Stimulated activated effector memory CD8-positive, alpha-beta T cell treated with anti-CD3 and anti-CD28 coated beads, Interleukin-12 subunit alpha, Interleukin-12 subunit beta, amount 100 ng/mL, for 72 hours (primary cell): ENCODE measurements around the gene FKBP15.
"Not testable (repeated sequence)": the region's sequence is repeated elsewhere in the genome, so short reads cannot be mapped to it uniquely, and the experiment has no call there.

Source experiments
- ATAC-seq: fragments of 150-1000 bp; cut with Tn5 transposase; 2 replicates; pipeline ENCODE4 v1.10.0; 2021
- DNase-seq, 2 donors: peaks; one replicate each; pipeline ENCODE4 v3.0.0; 2021 to 2022; ENCODE audit warnings: low spot score in 2 of 2
- H3K27ac Mint-ChIP-seq: one replicate; pipeline ENCODE4 v1.8.0; 2022; ENCODE audit warnings: mild to moderate bottlenecking, mixed read lengths
- H3K36me3 Mint-ChIP-seq: one replicate; pipeline ENCODE4 v1.8.0; 2022; ENCODE audit warnings: mild to moderate bottlenecking, mixed read lengths
- H3K4me1 Mint-ChIP-seq: one replicate; pipeline ENCODE4 v1.8.0; 2022; ENCODE audit warnings: mixed read lengths
- H3K4me3 Mint-ChIP-seq: one replicate; pipeline ENCODE4 v1.8.0; 2022; ENCODE audit warnings: mild to moderate bottlenecking, mixed read lengths
- H3K9me3 Mint-ChIP-seq: one replicate; pipeline ENCODE4 v1.8.0; 2022; ENCODE audit warnings: mixed read lengths

Gene FKBP15

GRCh38 chr9:113245894-113246293, 24.8 kb upstream of the FKBP15 start:
- ATAC-seq = no peak
- H3K27ac Mint-ChIP-seq = no peak overlapping the region
- no peak overlapping the region for H3K4me3 Mint-ChIP-seq

GRCh38 chr9:113244556-113244955, 23.5 kb upstream of the FKBP15 start:
- H3K9me3 Mint-ChIP-seq = no peaks in the 10 kb centered on the region
- H3K36me3 Mint-ChIP-seq = no peaks in the 10 kb centered on the region
- DNase-seq = no peak
- no peaks in the 10 kb centered on the region for H3K4me1 Mint-ChIP-seq
- ATAC-seq = no peak
- no peak overlapping the region for H3K4me3 Mint-ChIP-seq
- no peak overlapping the region for H3K27ac Mint-ChIP-seq

More at GRCh38 chr9:113245894-113246293, 24.8 kb upstream of the FKBP15 start:
- H3K9me3 Mint-ChIP-seq = no peaks in the 10 kb centered on the region
- no peaks in the 10 kb centered on the region for H3K4me1 Mint-ChIP-seq
- DNase-seq = no peak
- no peaks in the 10 kb centered on the region for H3K36me3 Mint-ChIP-seq

GRCh38 chr9:113241161-113241560, 20.1 kb upstream of the FKBP15 start:
- Mint-ChIP-seq H3K4me1 (no peaks in the 10 kb centered on the region), H3K36me3 (no peaks in the 10 kb centered on the region), H3K4me3 (no peak overlapping the region), H3K9me3 (no peaks in the 10 kb centered on the region), H3K27ac (no peak overlapping the region)
- ATAC-seq (no peak), DNase-seq (no peak)

GRCh38 chr9:113238859-113239232, 17.8 kb upstream of the FKBP15 start:
- Mint-ChIP-seq H3K36me3 (no peaks in the 10 kb centered on the region), H3K27ac (no peak overlapping the region), H3K9me3 (no peaks in the 10 kb centered on the region), H3K4me3 (no peak overlapping the region), H3K4me1 (no peaks in the 10 kb centered on the region)
- DNase-seq (no peak), ATAC-seq (no peak)

GRCh38 chr9:113238202-113238858, 17.3 kb upstream of the FKBP15 start:
- Mint-ChIP-seq H3K36me3 (no peaks in the 10 kb centered on the region), H3K4me1 (peaks cover 1% of the 10 kb centered on the region), H3K9me3 (no peaks in the 10 kb centered on the region), H3K4me3 (no peak overlapping the region), H3K27ac (no peak overlapping the region)
- DNase-seq (no peak), ATAC-seq (no peak)

GRCh38 chr9:113237026-113237425, 15.9 kb upstream of the FKBP15 start:
- ATAC-seq = no peak
- no peak overlapping the region for H3K4me3 Mint-ChIP-seq
- peaks cover 14% of the 10 kb centered on the region for H3K4me1 Mint-ChIP-seq

GRCh38 chr9:113235701-113236255, 14.7 kb upstream of the FKBP15 start:
- not testable (repeated sequence) for H3K27ac Mint-ChIP-seq, H3K4me3 Mint-ChIP-seq, H3K9me3 Mint-ChIP-seq, H3K36me3 Mint-ChIP-seq, ATAC-seq, DNase-seq
- peaks cover 15% of the 10 kb centered on the region for H3K4me1 Mint-ChIP-seq

More at GRCh38 chr9:113237026-113237425, 15.9 kb upstream of the FKBP15 start:
- no peaks in the 10 kb centered on the region for H3K36me3 Mint-ChIP-seq
- H3K9me3 Mint-ChIP-seq = no peaks in the 10 kb centered on the region
- no peak overlapping the region for H3K27ac Mint-ChIP-seq
- DNase-seq = no peak

GRCh38 chr9:113231701-113232100, 10.6 kb upstream of the FKBP15 start:
- no peaks in the 10 kb centered on the region for H3K9me3 Mint-ChIP-seq
- H3K27ac Mint-ChIP-seq = peak overlapping the region; percentile 91
- peaks cover 15% of the 10 kb centered on the region for H3K4me1 Mint-ChIP-seq

GRCh38 chr9:113228130-113228665, 7.1 kb upstream of the FKBP15 start:
- H3K27ac Mint-ChIP-seq = no peak overlapping the region
- no peak for DNase-seq
- H3K4me3 Mint-ChIP-seq = no peak overlapping the region
- no peaks in the 10 kb centered on the region for H3K9me3 Mint-ChIP-seq
- H3K36me3 Mint-ChIP-seq = no peaks in the 10 kb centered on the region
- H3K4me1 Mint-ChIP-seq = peaks cover 12% of the 10 kb centered on the region
- no peak for ATAC-seq

More at GRCh38 chr9:113231701-113232100, 10.6 kb upstream of the FKBP15 start:
- no peak for ATAC-seq
- no peak for DNase-seq
- H3K4me3 Mint-ChIP-seq = peak overlapping the region; percentile 29
- no peaks in the 10 kb centered on the region for H3K36me3 Mint-ChIP-seq

GRCh38 chr9:113227436-113227835, 6.4 kb upstream of the FKBP15 start:
- no peak overlapping the region for H3K4me3 Mint-ChIP-seq
- H3K9me3 Mint-ChIP-seq = no peaks in the 10 kb centered on the region
- DNase-seq = no peak
- H3K4me1 Mint-ChIP-seq = peaks cover 6% of the 10 kb centered on the region
- ATAC-seq = no peak
- H3K27ac Mint-ChIP-seq = no peak overlapping the region
- no peaks in the 10 kb centered on the region for H3K36me3 Mint-ChIP-seq

- H3K36me3 Mint-ChIP-seq = peaks cover 18% of the 10 kb centered on the region
- no peak overlapping the region for H3K27ac Mint-ChIP-seq
- H3K4me3 Mint-ChIP-seq = no peak overlapping the region
- H3K4me1 Mint-ChIP-seq = peaks cover 19% of the 10 kb centered on the region
- DNase-seq = no peak
- no peaks in the 10 kb centered on the region for H3K9me3 Mint-ChIP-seq
- no peak for ATAC-seq
These were observed 2.9 kb upstream of the FKBP15 start for GRCh38 chr9:113223963-113224362.

- H3K4me3 Mint-ChIP-seq = peak overlapping the region; percentile 93
- DNase-seq (no peak), ATAC-seq (no peak)
- peaks cover 30% of the 10 kb centered on the region for H3K36me3 Mint-ChIP-seq
- H3K9me3 Mint-ChIP-seq = no peaks in the 10 kb centered on the region
- peak overlapping the region; percentile 95 for H3K27ac Mint-ChIP-seq
- H3K4me1 Mint-ChIP-seq = peaks cover 19% of the 10 kb centered on the region
These were observed 1.4 kb upstream of the FKBP15 start for GRCh38 chr9:113222482-113222841.

- Mint-ChIP-seq H3K4me3 (peak overlapping the region; percentile 93), H3K9me3 (no peaks in the 10 kb centered on the region), H3K27ac (peak overlapping the region; percentile 95), H3K4me1 (peaks cover 19% of the 10 kb centered on the region), H3K36me3 (peaks cover 30% of the 10 kb centered on the region)
- ATAC-seq (peak; percentile 4), DNase-seq (no peak)
These were observed 864 bp upstream of the FKBP15 start for GRCh38 chr9:113221800-113222481.

GRCh38 chr9:113220467-113221002, 542 bp downstream of the FKBP15 start:
- ATAC-seq (peak; percentile 49), DNase-seq (peak in 1 of 2 donors; percentile 64)
- Mint-ChIP-seq H3K27ac (peak overlapping the region; percentile 95), H3K36me3 (peaks cover 43% of the 10 kb centered on the region), H3K4me1 (peaks cover 19% of the 10 kb centered on the region), H3K4me3 (peak overlapping the region; percentile 93), H3K9me3 (no peaks in the 10 kb centered on the region)

- peaks cover 24% of the 10 kb centered on the region for H3K4me1 Mint-ChIP-seq
These were observed 1.1 kb downstream of the FKBP15 start for GRCh38 chr9:113219969-113220368.

More at GRCh38 chr9:113219969-113220368, 1.1 kb downstream of the FKBP15 start:
- ATAC-seq (peak; percentile 81), DNase-seq (peak; percentile 14 to 60)
- Mint-ChIP-seq H3K27ac (peak overlapping the region; percentile 95), H3K4me3 (peak overlapping the region; percentile 93), H3K36me3 (peaks cover 49% of the 10 kb centered on the region), H3K9me3 (no peaks in the 10 kb centered on the region)
